ENCODE results near the gene ABCC5.
"Not testable (repeated sequence)": the region's sequence is repeated elsewhere in the genome, so short reads cannot be mapped to it uniquely, and the experiment has no call there.

Gene ABCC5

DNA sequence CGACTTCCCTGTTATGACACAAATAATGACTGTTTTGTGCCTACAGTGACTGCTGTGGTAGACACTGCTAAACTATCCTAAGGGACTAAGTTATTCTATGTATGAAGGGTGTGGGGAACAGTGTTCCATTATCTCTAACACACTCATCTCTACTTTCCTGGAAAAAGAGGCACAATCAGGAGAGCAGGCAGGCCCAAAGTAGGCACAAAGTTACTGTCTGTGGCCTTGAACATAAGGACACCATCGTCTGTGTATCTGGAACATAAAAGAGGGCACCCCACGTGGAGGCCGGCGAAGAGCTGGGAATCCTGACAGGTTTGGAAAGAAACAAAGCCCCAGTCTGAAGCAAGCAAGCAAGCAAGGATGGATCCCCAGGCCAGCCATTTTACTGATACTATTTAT, 1.5 kb downstream of the ABCC5 start:
- DNase-seq (ENCODE audit: low read depth) = no peak

DNA sequence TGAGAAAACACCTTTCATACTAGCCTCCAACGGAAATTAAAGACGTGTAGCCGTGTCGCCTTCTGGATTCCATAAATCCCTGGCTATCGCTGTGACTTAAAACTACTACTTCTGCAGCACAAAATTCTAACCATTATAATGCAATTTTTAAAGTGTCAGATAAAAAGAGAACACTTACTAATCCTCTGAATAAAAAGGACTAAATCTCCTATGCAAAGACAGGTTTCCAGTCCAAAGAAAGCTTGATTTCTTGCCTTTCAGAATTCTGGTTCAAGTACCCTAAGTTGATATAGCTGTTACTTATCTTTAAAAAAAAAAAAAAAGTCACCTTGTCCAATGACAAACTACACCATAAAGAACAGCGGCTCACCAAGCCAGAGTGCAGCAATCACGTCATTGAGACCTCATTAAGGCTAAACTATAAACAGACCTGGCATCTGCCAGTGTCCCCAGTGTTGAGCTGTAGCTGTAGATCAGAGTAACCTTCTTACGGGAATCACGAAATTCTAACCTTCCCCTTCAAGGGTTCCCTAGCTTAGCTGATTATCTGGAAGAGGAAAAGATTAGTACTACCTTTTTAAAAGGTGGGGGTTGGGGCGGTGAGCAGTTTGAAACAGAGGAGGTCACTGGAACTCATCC, 2.2 kb downstream of the ABCC5 start:
- DNase-seq (ENCODE audit: low read depth) = no peak

- DNase-seq (ENCODE audit: low read depth) = no peak
Observed at GRCh38 chr3:184011937-184012889, 5.5 kb downstream of the ABCC5 start.

- no peak for DNase-seq (ENCODE audit: low read depth)
Observed at GRCh38 chr3:184011230-184011876, 6.3 kb downstream of the ABCC5 start.

GRCh38 chr3:184008161-184008560, 9.5 kb downstream of the ABCC5 start:
- DNase-seq (ENCODE audit: low read depth) = no peak

- not testable (repeated sequence) for DNase-seq (ENCODE audit: low read depth)
Observed at GRCh38 chr3:184007143-184007813, 10.4 kb downstream of the ABCC5 start.

GRCh38 chr3:184005941-184006507, 11.7 kb downstream of the ABCC5 start:
- no peak for DNase-seq (ENCODE audit: low read depth)

GRCh38 chr3:184004476-184004875, 13.2 kb downstream of the ABCC5 start:
- DNase-seq (ENCODE audit: low read depth) = no peak

GRCh38 chr3:184003187-184003967, 14.3 kb downstream of the ABCC5 start:
- DNase-seq (ENCODE audit: low read depth) = no peak

DNA sequence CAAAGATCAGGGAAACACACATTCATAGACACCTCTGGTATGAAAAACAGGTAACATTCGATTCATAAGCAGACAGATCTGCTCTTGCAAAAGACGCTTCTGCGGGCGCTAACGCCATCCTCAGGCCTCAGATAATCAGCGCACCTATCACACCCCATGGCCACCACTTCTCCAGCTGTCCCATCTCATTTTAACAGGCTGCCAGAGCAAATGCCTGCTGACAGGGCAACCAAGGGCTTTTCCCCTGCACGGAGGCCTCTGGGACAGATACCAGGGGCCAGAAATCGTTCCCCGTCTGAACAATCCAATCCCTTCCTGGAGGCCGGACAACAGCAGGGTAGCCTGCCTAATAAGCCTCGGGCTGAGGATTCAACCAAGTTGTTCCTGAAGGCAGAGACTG, 15.2 kb downstream of the ABCC5 start:
- DNase-seq (ENCODE audit: low read depth) = no peak

DNA sequence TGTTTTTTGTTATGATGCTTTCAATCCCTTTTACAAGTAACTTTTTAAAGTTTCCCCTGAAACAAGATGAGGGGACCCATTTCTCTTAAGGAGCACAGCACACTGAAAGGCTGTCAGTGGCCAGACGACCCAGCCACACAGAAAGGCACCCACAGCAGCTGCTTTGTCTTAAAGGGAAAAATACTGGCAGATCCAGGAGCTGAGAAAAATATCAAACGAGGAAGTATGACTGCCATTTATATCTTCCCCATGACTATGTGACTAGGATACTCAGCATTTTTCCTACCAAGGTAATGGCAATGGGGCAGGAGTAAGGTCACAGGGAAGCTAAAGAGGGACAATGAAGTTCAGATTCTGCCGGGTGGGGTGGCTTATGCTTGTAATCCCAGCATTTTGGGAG, 15.9 kb downstream of the ABCC5 start:
- no peak for DNase-seq (ENCODE audit: low read depth)

- no peak for DNase-seq (ENCODE audit: low read depth)
Observed at GRCh38 chr3:183991403-183991802, 26.3 kb downstream of the ABCC5 start.

- no peak for DNase-seq (ENCODE audit: low read depth)
Observed at GRCh38 chr3:183988216-183988790, 29.4 kb downstream of the ABCC5 start.

DNA sequence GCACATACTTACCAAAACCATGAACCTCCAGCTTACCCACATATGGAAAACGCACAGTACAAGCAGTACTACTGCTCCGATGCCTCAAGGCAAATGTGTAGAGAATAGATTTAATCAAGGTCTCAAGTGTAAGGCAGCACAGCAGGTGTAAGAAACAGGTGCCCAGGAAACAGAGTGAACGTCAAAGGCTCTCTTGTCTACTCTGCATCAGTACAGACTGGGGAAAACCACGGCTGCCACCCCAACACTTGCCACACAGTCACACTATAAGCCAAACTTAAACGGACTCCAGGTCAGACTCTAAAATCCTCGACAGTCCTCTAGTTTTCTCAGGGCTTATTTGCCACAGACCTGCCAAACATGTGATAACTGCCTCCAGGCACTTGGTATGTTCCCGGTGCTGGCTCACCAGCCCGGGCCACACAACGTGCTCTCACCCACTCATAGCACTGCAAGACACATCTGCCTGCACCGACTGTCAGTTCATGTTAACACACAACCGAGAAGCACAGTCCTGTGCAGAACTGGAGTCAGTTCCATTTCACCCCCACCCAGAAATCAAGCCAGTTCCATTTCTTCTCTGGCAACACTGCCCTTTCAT, 30.6 kb downstream of the ABCC5 start:
- DNase-seq (ENCODE audit: low read depth) = no peak

DNA sequence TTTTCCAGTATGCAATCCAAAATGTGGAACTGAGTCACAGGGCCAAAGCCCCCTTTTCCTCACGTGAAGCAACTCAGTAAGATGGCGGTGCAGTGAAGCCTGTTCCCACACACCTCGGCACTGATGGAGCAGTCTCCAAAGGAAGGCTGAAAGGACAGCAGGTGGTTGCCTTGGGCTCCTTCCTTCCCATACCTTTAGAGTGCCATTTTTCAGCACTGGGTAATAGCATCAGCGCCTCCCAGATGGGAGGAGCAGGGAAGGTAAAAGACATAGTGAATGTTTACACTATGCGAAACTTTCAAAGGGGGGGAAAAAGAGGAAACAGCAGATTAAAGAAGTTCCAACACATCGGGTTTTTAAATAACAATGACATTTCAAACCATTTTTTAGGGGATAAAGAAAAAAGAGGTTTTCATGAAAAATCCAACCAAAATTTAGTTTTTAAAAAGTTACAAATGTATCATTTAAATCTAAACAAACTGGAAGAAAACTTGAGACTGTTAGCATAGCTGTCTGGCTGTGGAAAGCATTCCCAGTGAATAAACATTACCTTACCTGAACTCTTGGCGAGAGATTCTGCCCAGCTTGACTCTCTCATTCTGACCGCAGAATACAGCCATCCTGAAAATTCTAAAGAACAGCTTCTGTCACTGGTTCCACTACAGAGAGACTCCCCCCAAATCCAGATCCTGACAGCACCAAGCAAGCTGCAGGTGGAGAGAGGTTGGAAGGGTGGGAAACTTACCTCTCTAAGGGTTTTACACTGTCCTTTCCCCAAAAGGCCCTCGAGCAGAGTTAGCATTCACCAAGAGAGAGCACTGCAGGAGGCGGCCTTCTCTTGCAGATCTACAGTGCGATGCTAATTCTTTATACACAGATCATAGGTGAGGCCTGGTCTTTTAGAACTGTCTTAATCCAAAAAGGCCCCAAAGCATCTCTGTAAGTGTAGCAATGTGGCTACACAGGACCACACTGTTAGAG, 32.6 kb downstream of the ABCC5 start:
- DNase-seq (ENCODE audit: low read depth) = no peak

GRCh38 chr3:183984127-183984740, 33.5 kb downstream of the ABCC5 start:
- no peak for DNase-seq (ENCODE audit: low read depth)

DNA sequence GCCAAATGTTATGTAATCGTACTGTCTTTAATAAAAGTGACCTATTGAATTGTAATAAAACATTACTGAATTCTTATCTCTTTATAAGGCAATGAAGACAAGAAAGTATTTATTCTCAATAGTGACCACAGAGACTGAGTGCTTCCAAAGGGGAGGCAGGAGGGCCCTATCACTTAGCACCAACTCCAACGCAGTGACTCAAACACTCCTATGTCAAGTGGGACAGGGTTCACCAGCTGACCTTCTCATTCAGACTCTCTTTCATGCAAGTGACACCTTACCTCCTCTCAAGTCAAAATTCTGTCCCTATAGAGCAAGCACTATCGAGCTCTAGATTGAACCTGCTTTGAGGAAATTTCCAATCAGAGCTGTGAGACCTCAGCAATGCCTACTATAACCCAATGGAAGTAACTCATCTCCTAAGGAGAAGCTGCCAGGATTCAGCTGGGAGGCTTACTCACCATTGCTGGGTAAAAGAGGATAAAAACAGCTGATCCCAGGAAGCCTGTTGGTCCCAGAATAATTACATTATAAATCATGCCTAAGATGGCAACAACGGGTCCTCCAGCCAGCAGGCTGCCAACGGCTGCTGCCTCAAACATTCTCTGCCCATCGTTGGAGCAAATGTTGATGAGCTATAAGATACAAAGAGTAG, 35.6 kb downstream of the ABCC5 start:
- DNase-seq (ENCODE audit: low read depth) = no peak

DNA sequence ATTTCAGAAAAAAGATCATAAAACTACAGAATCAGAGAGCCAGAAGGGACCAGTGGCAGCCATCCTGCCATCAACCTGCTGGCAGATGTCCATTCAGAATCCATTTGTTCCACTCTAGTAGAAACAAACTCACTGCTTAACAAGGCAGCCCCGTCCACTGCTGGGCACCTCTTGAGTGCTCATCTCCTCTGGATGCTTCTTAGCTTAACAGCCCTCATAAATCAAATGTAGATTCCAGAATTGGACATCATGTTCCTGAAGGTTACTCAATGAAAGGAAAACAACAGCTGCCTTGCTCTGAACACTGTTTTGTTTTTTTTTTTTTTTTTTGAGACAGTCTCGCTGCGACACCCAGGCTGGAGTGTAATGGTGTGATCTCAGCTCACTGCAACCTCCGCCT, 37.3 kb downstream of the ABCC5 start:
- no peak for DNase-seq (ENCODE audit: low read depth)

Data from activated T-cell treated with anti-CD3 and anti-CD28 coated beads for 24 hours (primary cell).